HUES6 (cell line): Measurements from ENCODE around the gene SHD.
"Not testable (repeated sequence)": the region's sequence is repeated elsewhere in the genome, so short reads cannot be mapped to it uniquely, and the experiment has no call there.

Source experiments
- H3K27ac ChIP-seq: 2 replicates; pipeline ENCODE4 v1.7.0; 2013; ENCODE audit warnings: low read depth, mild to moderate bottlenecking, low read length, inconsistent platforms
- H3K27me3 ChIP-seq: 2 replicates; pipeline ENCODE4 v1.6.1; 2013; ENCODE audit warnings: low read length; ENCODE audit not compliant: control insufficient read depth, insufficient read depth
- H3K36me3 ChIP-seq: 2 replicates; pipeline ENCODE4 v1.6.1; 2013; ENCODE audit warnings: low read length; ENCODE audit not compliant: control insufficient read depth, insufficient read depth
- H3K4me1 ChIP-seq: 2 replicates; pipeline ENCODE4 v1.6.1; 2013; ENCODE audit warnings: low read length; ENCODE audit not compliant: control insufficient read depth, insufficient read depth
- H3K4me3 ChIP-seq: 2 replicates; pipeline ENCODE4 v1.5.1; 2013; ENCODE audit warnings: low read depth, low read length
- H3K9ac ChIP-seq: one replicate; pipeline ENCODE4 v1.6.1; 2013; ENCODE audit warnings: mild to moderate bottlenecking, low read length
- H3K9me3 ChIP-seq: 2 replicates; pipeline ENCODE4 v1.6.1; 2013; ENCODE audit warnings: low read depth, low read length; ENCODE audit not compliant: control insufficient read depth, insufficient read depth

The SHD gene

GRCh38 chr19:4278419-4279266 is at the start of gene SHD:
TSS of gene SHD (plus strand) at chr19:4279266. CDS start at chr19:4280064, 798 bp downstream.
- peak within 1 kb of the TSS; percentile 61 for H3K4me3 ChIP-seq
- H3K27ac ChIP-seq: no peak within 1 kb of the TSS
- H3K36me3 ChIP-seq: no peaks in the 10 kb centered on the region
- H3K27me3 ChIP-seq: peaks cover 48% of the 10 kb centered on the region
- peak within 1 kb of the TSS; percentile 19 for H3K9ac ChIP-seq
- peaks cover 9% of the 10 kb centered on the region; the same call in 1 of the 2 replicates for H3K4me1 ChIP-seq
- no peaks in the 10 kb centered on the region for H3K9me3 ChIP-seq

- not testable (repeated sequence) for H3K27ac ChIP-seq, H3K4me3 ChIP-seq, H3K9me3 ChIP-seq, H3K4me1 ChIP-seq, H3K9ac ChIP-seq, H3K36me3 ChIP-seq
- peaks cover 11% of the 10 kb centered on the region for H3K27me3 ChIP-seq
These were observed 48.8 kb upstream of the SHD start for GRCh38 chr19:4230237-4230636.

- H3K36me3 ChIP-seq, H3K4me3 ChIP-seq, H3K27ac ChIP-seq, H3K9me3 ChIP-seq, H3K4me1 ChIP-seq, H3K9ac ChIP-seq: not testable (repeated sequence)
- H3K27me3 ChIP-seq: peaks cover 11% of the 10 kb centered on the region
These were observed 47.5 kb upstream of the SHD start for GRCh38 chr19:4231521-4231920.

GRCh38 chr19:4232139-4232538 is 46.9 kb upstream of the SHD start:
- not testable (repeated sequence) for H3K27ac ChIP-seq, H3K36me3 ChIP-seq, H3K4me1 ChIP-seq, H3K9ac ChIP-seq, H3K4me3 ChIP-seq, H3K9me3 ChIP-seq
- H3K27me3 ChIP-seq: peaks cover 11% of the 10 kb centered on the region

GRCh38 chr19:4232614-4233281 is 46.3 kb upstream of the SHD start:
- Histone ChIP-seq H3K36me3 (no peaks in the 10 kb centered on the region), H3K27me3 (peaks cover 11% of the 10 kb centered on the region), H3K9me3 (no peaks in the 10 kb centered on the region), H3K9ac (no peak overlapping the region), H3K27ac (no peak overlapping the region), H3K4me1 (peaks cover 9% of the 10 kb centered on the region), H3K4me3 (no peak overlapping the region)

- H3K4me3 ChIP-seq: no peak overlapping the region
These were observed 45.7 kb upstream of the SHD start for GRCh38 chr19:4233282-4233853.

GRCh38 chr19:4234142-4234861 is 44.8 kb upstream of the SHD start:
- no peak overlapping the region for H3K27ac ChIP-seq
- H3K27me3 ChIP-seq: no peaks in the 10 kb centered on the region
- no peaks in the 10 kb centered on the region for H3K9me3 ChIP-seq
- no peak overlapping the region for H3K4me3 ChIP-seq
- no peak overlapping the region for H3K9ac ChIP-seq
- H3K4me1 ChIP-seq: peaks cover 4% of the 10 kb centered on the region
- no peaks in the 10 kb centered on the region for H3K36me3 ChIP-seq

More at GRCh38 chr19:4233282-4233853, 45.7 kb upstream of the SHD start:
- H3K9ac ChIP-seq: no peak overlapping the region
- no peak overlapping the region for H3K27ac ChIP-seq
- H3K4me1 ChIP-seq: peaks cover 9% of the 10 kb centered on the region
- H3K27me3 ChIP-seq: peaks cover 6% of the 10 kb centered on the region
- no peaks in the 10 kb centered on the region for H3K36me3 ChIP-seq
- H3K9me3 ChIP-seq: no peaks in the 10 kb centered on the region

GRCh38 chr19:4234862-4235201 is 44.2 kb upstream of the SHD start:
- Histone ChIP-seq H3K9ac (no peak overlapping the region), H3K27me3 (no peaks in the 10 kb centered on the region), H3K4me3 (no peak overlapping the region), H3K9me3 (no peaks in the 10 kb centered on the region), H3K4me1 (no peaks in the 10 kb centered on the region), H3K27ac (no peak overlapping the region), H3K36me3 (no peaks in the 10 kb centered on the region)

GRCh38 chr19:4237510-4237909 is 41.6 kb upstream of the SHD start:
- not testable (repeated sequence) for H3K9ac ChIP-seq, H3K4me1 ChIP-seq, H3K36me3 ChIP-seq, H3K27ac ChIP-seq, H3K4me3 ChIP-seq, H3K9me3 ChIP-seq, H3K27me3 ChIP-seq

- H3K4me1 ChIP-seq: no peaks in the 10 kb centered on the region
- H3K27me3 ChIP-seq: no peaks in the 10 kb centered on the region
- no peak overlapping the region for H3K27ac ChIP-seq
- H3K9me3 ChIP-seq: peaks cover 7% of the 10 kb centered on the region; the same call in 1 of the 2 replicates
- no peaks in the 10 kb centered on the region for H3K36me3 ChIP-seq
- H3K4me3 ChIP-seq: no peak overlapping the region
- H3K9ac ChIP-seq: no peak overlapping the region
These were observed 40.2 kb upstream of the SHD start for GRCh38 chr19:4238831-4239230.
